GM23338 (cell line): Measurements from ENCODE around the gene NUP98.

Source experiments
- CREB1 ChIP-seq: fragments of 250-450 bp; sonication (Bioruptor Pico); IDR thresholded peaks from 2 replicates; pipeline ENCODE4 v1.5.0; 2020; ENCODE audit warnings: low read depth, mild to moderate bottlenecking, moderate library complexity
- EZH2 ChIP-seq: fragments of 200-600 bp; sonication (generic); IDR thresholded peaks from one replicate; pipeline ENCODE4 v1.8.0; 2017; ENCODE audit warnings: antibody characterized with exemption, mild to moderate bottlenecking, low read depth; ENCODE audit not compliant: unreplicated experiment
- JUNB ChIP-seq: IDR thresholded peaks from one replicate; pipeline ENCODE4 v1.6.1; 2016; ENCODE audit warnings: antibody characterized with exemption; ENCODE audit not compliant: unreplicated experiment
- POLR2AphosphoS5 ChIP-seq: IDR thresholded peaks from 2 replicates; pipeline ENCODE4 v1.6.1; 2016; ENCODE audit warnings: antibody characterized with exemption, low read depth
- TF ChIP-seq, protein P1 (sequence below), 2 experiments: fragments of 200-600 bp in 1 of 2; sonication (generic) in 1 of 2; conservative IDR thresholded peaks; 2 replicates each; pipeline versions ENCODE4 v1.5.1 to v1.6.1; 2016 to 2017; ENCODE audit warnings: antibody characterized with exemption in 2 of 2, low read depth in 2 of 2, mild to moderate bottlenecking in 2 of 2, moderate library complexity in 1 of 2
- TF ChIP-seq, protein P2 (sequence below): fragments of 250-450 bp; sonication (Bioruptor Pico); IDR thresholded peaks from 2 replicates; pipeline ENCODE4 v1.5.0; 2020; ENCODE audit warnings: mild to moderate bottlenecking, moderate library complexity
- TF ChIP-seq, protein P3 (sequence below): IDR thresholded peaks from one replicate; pipeline ENCODE4 v1.6.1; 2018; ENCODE audit warnings: antibody characterized with exemption; ENCODE audit not compliant: unreplicated experiment
- TF ChIP-seq, protein P4 (sequence below): IDR thresholded peaks from 2 replicates; pipeline ENCODE4 v1.6.1; 2016; ENCODE audit warnings: antibody characterized with exemption

DNA sequence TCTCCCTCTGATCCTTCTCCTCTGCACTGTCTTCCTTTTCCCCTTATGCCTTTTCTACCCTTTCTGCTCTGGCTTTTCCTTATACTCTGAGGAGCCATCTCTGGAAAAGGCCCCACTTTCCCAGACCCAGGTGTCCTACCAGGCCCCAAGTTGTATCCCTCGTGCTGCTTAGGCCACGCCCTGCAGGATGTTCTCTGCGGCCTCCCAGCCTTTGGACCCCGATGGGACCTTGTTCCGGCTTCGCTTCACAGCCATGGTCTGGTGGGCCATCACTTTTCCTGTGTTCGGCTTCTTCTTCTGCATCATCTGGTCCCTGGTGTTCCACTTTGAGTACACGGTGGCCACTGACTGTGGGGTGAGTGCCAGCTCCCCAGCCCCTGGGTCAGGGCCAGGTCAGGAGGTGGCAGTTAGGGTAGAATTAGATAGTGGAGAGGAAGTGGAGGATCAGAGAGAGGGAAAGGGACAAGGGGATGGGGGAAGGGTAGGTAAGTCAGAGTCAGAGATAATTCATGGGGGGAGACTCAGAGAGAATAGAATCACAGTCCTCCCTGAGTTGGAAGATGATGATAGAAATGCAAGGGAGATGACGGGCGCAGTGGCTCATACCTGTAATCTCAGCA lies 19.9 kb upstream of the NUP98 start:
- TF ChIP-seq POLR2AphosphoS5 (no peak), EZH2 (no peak), CREB1 (CRISPR knock-in tag) (no peak), JUNB (no peak)
- TF ChIP-seq, protein P1, sequence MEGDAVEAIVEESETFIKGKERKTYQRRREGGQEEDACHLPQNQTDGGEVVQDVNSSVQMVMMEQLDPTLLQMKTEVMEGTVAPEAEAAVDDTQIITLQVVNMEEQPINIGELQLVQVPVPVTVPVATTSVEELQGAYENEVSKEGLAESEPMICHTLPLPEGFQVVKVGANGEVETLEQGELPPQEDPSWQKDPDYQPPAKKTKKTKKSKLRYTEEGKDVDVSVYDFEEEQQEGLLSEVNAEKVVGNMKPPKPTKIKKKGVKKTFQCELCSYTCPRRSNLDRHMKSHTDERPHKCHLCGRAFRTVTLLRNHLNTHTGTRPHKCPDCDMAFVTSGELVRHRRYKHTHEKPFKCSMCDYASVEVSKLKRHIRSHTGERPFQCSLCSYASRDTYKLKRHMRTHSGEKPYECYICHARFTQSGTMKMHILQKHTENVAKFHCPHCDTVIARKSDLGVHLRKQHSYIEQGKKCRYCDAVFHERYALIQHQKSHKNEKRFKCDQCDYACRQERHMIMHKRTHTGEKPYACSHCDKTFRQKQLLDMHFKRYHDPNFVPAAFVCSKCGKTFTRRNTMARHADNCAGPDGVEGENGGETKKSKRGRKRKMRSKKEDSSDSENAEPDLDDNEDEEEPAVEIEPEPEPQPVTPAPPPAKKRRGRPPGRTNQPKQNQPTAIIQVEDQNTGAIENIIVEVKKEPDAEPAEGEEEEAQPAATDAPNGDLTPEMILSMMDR (conservative IDR thresholded peaks at IDR 0.05; ENCODE audit: low read depth in 2 of 2): no peak
- TF ChIP-seq, protein P2, sequence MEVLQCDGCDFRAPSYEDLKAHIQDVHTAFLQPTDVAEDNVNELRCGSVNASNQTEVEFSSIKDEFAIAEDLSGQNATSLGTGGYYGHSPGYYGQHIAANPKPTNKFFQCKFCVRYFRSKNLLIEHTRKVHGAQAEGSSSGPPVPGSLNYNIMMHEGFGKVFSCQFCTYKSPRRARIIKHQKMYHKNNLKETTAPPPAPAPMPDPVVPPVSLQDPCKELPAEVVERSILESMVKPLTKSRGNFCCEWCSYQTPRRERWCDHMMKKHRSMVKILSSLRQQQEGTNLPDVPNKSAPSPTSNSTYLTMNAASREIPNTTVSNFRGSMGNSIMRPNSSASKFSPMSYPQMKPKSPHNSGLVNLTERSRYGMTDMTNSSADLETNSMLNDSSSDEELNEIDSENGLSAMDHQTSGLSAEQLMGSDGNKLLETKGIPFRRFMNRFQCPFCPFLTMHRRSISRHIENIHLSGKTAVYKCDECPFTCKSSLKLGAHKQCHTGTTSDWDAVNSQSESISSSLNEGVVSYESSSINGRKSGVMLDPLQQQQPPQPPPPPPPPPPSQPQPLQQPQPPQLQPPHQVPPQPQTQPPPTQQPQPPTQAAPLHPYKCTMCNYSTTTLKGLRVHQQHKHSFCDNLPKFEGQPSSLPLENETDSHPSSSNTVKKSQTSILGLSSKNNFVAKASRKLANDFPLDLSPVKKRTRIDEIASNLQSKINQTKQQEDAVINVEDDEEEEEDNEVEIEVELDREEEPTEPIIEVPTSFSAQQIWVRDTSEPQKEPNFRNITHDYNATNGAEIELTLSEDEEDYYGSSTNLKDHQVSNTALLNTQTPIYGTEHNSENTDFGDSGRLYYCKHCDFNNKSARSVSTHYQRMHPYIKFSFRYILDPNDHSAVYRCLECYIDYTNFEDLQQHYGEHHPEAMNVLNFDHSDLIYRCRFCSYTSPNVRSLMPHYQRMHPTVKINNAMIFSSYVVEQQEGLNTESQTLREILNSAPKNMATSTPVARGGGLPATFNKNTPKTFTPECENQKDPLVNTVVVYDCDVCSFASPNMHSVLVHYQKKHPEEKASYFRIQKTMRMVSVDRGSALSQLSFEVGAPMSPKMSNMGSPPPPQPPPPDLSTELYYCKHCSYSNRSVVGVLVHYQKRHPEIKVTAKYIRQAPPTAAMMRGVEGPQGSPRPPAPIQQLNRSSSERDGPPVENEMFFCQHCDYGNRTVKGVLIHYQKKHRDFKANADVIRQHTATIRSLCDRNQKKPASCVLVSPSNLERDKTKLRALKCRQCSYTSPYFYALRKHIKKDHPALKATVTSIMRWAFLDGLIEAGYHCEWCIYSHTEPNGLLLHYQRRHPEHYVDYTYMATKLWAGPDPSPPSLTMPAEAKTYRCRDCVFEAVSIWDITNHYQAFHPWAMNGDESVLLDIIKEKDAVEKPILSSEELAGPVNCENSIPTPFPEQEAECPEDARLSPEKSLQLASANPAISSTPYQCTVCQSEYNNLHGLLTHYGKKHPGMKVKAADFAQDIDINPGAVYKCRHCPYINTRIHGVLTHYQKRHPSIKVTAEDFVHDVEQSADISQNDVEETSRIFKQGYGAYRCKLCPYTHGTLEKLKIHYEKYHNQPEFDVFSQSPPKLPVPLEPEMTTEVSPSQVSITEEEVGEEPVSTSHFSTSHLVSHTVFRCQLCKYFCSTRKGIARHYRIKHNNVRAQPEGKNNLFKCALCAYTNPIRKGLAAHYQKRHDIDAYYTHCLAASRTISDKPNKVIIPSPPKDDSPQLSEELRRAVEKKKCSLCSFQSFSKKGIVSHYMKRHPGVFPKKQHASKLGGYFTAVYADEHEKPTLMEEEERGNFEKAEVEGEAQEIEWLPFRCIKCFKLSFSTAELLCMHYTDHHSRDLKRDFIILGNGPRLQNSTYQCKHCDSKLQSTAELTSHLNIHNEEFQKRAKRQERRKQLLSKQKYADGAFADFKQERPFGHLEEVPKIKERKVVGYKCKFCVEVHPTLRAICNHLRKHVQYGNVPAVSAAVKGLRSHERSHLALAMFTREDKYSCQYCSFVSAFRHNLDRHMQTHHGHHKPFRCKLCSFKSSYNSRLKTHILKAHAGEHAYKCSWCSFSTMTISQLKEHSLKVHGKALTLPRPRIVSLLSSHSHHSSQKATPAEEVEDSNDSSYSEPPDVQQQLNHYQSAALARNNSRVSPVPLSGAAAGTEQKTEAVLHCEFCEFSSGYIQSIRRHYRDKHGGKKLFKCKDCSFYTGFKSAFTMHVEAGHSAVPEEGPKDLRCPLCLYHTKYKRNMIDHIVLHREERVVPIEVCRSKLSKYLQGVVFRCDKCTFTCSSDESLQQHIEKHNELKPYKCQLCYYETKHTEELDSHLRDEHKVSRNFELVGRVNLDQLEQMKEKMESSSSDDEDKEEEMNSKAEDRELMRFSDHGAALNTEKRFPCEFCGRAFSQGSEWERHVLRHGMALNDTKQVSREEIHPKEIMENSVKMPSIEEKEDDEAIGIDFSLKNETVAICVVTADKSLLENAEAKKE (CRISPR knock-in tag): no peak
- TF ChIP-seq, protein P3, sequence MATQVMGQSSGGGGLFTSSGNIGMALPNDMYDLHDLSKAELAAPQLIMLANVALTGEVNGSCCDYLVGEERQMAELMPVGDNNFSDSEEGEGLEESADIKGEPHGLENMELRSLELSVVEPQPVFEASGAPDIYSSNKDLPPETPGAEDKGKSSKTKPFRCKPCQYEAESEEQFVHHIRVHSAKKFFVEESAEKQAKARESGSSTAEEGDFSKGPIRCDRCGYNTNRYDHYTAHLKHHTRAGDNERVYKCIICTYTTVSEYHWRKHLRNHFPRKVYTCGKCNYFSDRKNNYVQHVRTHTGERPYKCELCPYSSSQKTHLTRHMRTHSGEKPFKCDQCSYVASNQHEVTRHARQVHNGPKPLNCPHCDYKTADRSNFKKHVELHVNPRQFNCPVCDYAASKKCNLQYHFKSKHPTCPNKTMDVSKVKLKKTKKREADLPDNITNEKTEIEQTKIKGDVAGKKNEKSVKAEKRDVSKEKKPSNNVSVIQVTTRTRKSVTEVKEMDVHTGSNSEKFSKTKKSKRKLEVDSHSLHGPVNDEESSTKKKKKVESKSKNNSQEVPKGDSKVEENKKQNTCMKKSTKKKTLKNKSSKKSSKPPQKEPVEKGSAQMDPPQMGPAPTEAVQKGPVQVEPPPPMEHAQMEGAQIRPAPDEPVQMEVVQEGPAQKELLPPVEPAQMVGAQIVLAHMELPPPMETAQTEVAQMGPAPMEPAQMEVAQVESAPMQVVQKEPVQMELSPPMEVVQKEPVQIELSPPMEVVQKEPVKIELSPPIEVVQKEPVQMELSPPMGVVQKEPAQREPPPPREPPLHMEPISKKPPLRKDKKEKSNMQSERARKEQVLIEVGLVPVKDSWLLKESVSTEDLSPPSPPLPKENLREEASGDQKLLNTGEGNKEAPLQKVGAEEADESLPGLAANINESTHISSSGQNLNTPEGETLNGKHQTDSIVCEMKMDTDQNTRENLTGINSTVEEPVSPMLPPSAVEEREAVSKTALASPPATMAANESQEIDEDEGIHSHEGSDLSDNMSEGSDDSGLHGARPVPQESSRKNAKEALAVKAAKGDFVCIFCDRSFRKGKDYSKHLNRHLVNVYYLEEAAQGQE: no peak
- TF ChIP-seq, protein P4, sequence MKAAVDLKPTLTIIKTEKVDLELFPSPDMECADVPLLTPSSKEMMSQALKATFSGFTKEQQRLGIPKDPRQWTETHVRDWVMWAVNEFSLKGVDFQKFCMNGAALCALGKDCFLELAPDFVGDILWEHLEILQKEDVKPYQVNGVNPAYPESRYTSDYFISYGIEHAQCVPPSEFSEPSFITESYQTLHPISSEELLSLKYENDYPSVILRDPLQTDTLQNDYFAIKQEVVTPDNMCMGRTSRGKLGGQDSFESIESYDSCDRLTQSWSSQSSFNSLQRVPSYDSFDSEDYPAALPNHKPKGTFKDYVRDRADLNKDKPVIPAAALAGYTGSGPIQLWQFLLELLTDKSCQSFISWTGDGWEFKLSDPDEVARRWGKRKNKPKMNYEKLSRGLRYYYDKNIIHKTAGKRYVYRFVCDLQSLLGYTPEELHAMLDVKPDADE: no peak
